Measurements from ENCODE around the gene SLC3A2. TPM values are rescaled to one million over a fixed set of nuclear protein-coding genes. Genes with fewer than 3 reads are reported as not detected.
"Not testable (repeated sequence)": the region's sequence is repeated elsewhere in the genome, so short reads cannot be mapped to it uniquely, and the experiment has no call there.

Gene SLC3A2
- total RNA-seq, 4 donors from 2014 or later = 170 to 234 (median 198) TPM

- Histone ChIP-seq H3K27me3 (no peaks in the 10 kb centered on the region), H3K27ac (no peak overlapping the region), H3K4me1 (peaks cover 29% of the 10 kb centered on the region), H3K4me3 (no peak overlapping the region), H3K36me3 (no peaks in the 10 kb centered on the region), H3K9me3 (no peaks in the 10 kb centered on the region)
- no peak for TF ChIP-seq POLR2AphosphoS5 (IDR thresholded peaks at IDR 0.05)
- TF ChIP-seq CTCF (IDR thresholded peaks at IDR 0.05) = no peak
- no peak for TF ChIP-seq EP300 (IDR thresholded peaks at IDR 0.05)
- TF ChIP-seq POLR2A (IDR thresholded peaks at IDR 0.05) = no peak
- no peak for DNase-seq (ENCODE audit: low spot score in 2 of 2)
- 70% methylated on average over 5 of the region's 5 CpGs for WGBS
Observed at GRCh38 chr11:62860835-62861563, 19.7 kb upstream of the SLC3A2 start.

DNA sequence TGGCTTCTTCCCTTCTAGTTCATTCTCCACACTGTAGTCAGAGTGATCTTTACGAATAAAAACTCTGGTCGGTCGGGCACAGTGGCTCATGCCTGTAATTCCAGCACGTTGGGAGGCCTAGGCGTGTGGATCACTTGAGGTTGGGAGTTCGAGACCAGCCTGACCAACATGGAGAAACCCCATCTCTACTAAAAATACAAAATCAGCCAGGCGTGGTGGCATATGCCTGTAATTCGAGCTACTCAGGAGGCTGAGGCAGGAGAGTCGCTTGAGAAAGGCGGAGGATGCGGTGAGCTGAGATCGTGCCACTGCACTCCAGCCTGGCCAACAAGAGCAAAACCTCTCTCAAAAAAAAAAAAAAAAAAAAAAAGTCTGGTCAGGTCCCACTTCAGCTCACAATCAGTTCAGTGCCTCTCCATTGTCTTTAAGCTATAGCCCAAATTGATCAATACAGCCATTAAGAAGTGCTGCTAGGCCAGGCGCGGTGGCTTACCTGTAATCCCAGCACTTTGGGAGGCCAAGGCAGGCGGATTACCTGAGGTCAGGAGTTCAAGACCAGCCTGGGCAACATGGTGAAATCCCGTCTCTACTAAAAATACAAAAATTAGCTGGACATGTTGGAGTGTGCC, 19.0 kb upstream of the SLC3A2 start:
- not testable (repeated sequence) for H3K9me3 ChIP-seq; DNase-seq (ENCODE audit: low spot score in 2 of 2); H3K36me3 ChIP-seq; H3K27me3 ChIP-seq; H3K4me3 ChIP-seq; H3K27ac ChIP-seq
- 93% methylated on average over 16 of the region's 16 CpGs for WGBS
- peaks cover 23% of the 10 kb centered on the region for H3K4me1 ChIP-seq

GRCh38 chr11:62863687-62864335, 16.9 kb upstream of the SLC3A2 start:
- H3K4me3 ChIP-seq = no peak overlapping the region
- WGBS = 44% methylated on average over 4 of the region's 4 CpGs
- peaks cover 9% of the 10 kb centered on the region for H3K4me1 ChIP-seq
- H3K27me3 ChIP-seq = no peaks in the 10 kb centered on the region
- no peak for DNase-seq (ENCODE audit: low spot score in 2 of 2)
- H3K9me3 ChIP-seq = no peaks in the 10 kb centered on the region
- H3K36me3 ChIP-seq = no peaks in the 10 kb centered on the region
- H3K27ac ChIP-seq = no peak overlapping the region
- TF ChIP-seq POLR2AphosphoS5 (IDR thresholded peaks at IDR 0.05) = no peak
- no peak for TF ChIP-seq CTCF (IDR thresholded peaks at IDR 0.05)
- no peak for TF ChIP-seq EP300 (IDR thresholded peaks at IDR 0.05)
- no peak for TF ChIP-seq POLR2A (IDR thresholded peaks at IDR 0.05)

- no peaks in the 10 kb centered on the region for H3K27me3 ChIP-seq
- no peak overlapping the region for H3K4me3 ChIP-seq
- no peak overlapping the region for H3K27ac ChIP-seq
- H3K9me3 ChIP-seq = no peaks in the 10 kb centered on the region
- TF ChIP-seq POLR2AphosphoS5 (IDR thresholded peaks at IDR 0.05) (no peak), POLR2A (IDR thresholded peaks at IDR 0.05) (no peak), EP300 (IDR thresholded peaks at IDR 0.05) (no peak), CTCF (IDR thresholded peaks at IDR 0.05) (no peak)
- no peaks in the 10 kb centered on the region for H3K36me3 ChIP-seq
- DNase-seq (ENCODE audit: low spot score in 2 of 2) = no peak
- WGBS = 68% methylated on average over 6 of the region's 6 CpGs
- peaks cover 9% of the 10 kb centered on the region for H3K4me1 ChIP-seq
Observed at GRCh38 chr11:62865635-62866034, 15.1 kb upstream of the SLC3A2 start.

DNA sequence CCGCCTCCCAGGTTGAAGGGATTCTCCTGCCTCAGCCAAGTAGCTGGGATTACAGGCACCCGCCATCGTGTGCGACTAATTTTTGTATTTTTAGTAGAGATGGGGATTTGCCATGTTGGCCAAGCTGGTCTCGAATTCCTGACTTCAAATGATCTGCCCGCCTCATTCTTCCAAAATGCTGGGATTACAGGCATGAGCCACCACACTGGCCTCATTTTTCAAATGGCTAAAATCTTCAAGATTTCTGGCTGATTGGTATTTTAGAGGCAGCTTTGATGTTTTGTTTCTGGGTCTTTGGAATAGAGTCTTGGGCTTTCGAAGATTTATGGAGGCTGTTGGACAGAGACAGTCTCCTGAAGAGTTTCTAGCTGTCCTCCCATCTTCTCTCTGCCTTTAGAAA, 5.8 kb upstream of the SLC3A2 start:
- Histone ChIP-seq H3K9me3 (no peaks in the 10 kb centered on the region), H3K4me1 (peaks cover 30% of the 10 kb centered on the region), H3K36me3 (no peaks in the 10 kb centered on the region), H3K27ac (no peak overlapping the region), H3K27me3 (no peaks in the 10 kb centered on the region), H3K4me3 (no peak overlapping the region)
- no peak for DNase-seq (ENCODE audit: low spot score in 2 of 2)
- TF ChIP-seq CTCF (IDR thresholded peaks at IDR 0.05) = no peak
- no peak for TF ChIP-seq EP300 (IDR thresholded peaks at IDR 0.05)
- 89% methylated on average over 7 of the region's 7 CpGs for WGBS
